HG03460 (cell line): ENCODE results near the gene FAM234A.

ENCODE experiments used
- ATAC-seq: cut with Tn5 transposase; IDR thresholded peaks from one replicate; pipeline ENCODE4 v1.9.1; 2021; ENCODE audit not compliant: unreplicated experiment

The FAM234A gene

GRCh38 chr16:296276-296675 is 61.7 kb downstream of the FAM234A start:
- no peak for ATAC-seq

- no peak for ATAC-seq
Observed at GRCh38 chr16:296806-297510, 62.3 kb downstream of the FAM234A start.

GRCh38 chr16:297832-298231 is 63.2 kb downstream of the FAM234A start:
- no peak for ATAC-seq

- ATAC-seq: no peak
Observed at GRCh38 chr16:301235-301634, 66.6 kb downstream of the FAM234A start.

- ATAC-seq: no peak
Observed at GRCh38 chr16:301950-302349, 67.3 kb downstream of the FAM234A start.

GRCh38 chr16:303760-304505 is 69.3 kb downstream of the FAM234A start:
- no peak for ATAC-seq

GRCh38 chr16:305916-306626 is 71.5 kb downstream of the FAM234A start:
- no peak for ATAC-seq

GRCh38 chr16:306911-307370 is 72.3 kb downstream of the FAM234A start:
- ATAC-seq: no peak

- no peak for ATAC-seq
Observed at GRCh38 chr16:307691-308312, 73.2 kb downstream of the FAM234A start.

GRCh38 chr16:309476-309875 is 74.9 kb downstream of the FAM234A start:
- ATAC-seq: no peak

GRCh38 chr16:311725-312124 is 77.1 kb downstream of the FAM234A start:
- no peak for ATAC-seq

GRCh38 chr16:314351-314750 is 79.7 kb downstream of the FAM234A start:
- ATAC-seq: no peak

GRCh38 chr16:314795-315299 is 80.2 kb downstream of the FAM234A start:
- ATAC-seq: no peak
